ENCODE data around the gene CCDC141.

CCDC141 gene

DNA sequence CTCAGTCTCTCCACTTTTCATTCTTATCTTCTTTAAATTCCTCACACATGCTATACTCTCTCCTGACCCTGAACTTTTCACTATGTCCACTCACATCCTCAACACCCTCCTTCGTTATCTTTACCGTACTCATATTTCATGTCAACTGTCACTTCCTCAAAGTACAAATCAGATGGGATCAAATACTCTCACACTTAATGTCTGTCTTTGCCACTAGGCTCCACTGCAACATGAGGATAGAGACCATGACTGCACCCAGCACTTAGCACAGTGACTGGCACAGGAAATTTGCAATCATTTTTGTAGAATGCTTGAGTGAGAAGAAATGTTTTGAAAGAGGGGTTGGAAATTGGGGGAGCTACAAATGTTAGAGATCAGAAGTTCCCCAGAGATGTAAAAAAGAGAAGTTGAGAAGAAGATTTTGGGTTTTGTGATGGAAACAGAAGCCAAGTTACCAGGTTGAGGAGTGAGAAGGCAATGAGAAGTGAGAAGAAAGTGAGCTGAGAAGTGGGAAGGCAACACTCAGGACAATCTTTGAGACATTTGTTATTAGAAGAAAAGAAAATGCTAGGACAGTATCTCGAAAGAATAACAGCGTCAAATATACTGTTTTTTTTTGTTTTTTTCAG, 87.0 kb downstream of the CCDC141 start:
- no peaks in the 10 kb centered on the region for H3K4me1 Mint-ChIP-seq
- H3K4me3 Mint-ChIP-seq = no peak overlapping the region
- H3K27me3 Mint-ChIP-seq = no peaks in the 10 kb centered on the region
- peaks cover 12% of the 10 kb centered on the region for H3K36me3 Mint-ChIP-seq
- no peaks in the 10 kb centered on the region for H3K9me3 Mint-ChIP-seq
- no peak overlapping the region for H3K27ac Mint-ChIP-seq

DNA sequence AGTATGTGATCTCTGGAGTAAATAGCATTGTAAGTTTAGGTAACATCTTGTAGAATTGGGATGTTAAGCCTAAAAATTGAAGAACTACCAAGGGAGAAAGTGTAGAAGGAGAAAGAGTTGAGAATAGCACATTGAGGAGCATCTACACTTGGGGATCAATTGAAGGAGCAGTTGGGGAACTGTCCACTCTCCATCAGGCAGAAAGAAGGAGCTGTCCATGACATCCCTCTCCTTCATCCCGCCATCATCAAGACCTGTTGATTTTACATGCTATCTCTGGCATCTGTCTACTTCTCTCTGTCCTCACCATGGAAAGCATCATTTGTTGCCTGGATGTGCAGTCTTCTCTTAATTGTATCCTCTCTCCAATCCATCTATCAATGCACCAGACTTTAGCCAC, 87.8 kb downstream of the CCDC141 start:
- Mint-ChIP-seq H3K36me3 (peaks cover 14% of the 10 kb centered on the region), H3K27ac (no peak overlapping the region), H3K27me3 (no peaks in the 10 kb centered on the region), H3K4me1 (no peaks in the 10 kb centered on the region), H3K4me3 (no peak overlapping the region), H3K9me3 (no peaks in the 10 kb centered on the region)

DNA sequence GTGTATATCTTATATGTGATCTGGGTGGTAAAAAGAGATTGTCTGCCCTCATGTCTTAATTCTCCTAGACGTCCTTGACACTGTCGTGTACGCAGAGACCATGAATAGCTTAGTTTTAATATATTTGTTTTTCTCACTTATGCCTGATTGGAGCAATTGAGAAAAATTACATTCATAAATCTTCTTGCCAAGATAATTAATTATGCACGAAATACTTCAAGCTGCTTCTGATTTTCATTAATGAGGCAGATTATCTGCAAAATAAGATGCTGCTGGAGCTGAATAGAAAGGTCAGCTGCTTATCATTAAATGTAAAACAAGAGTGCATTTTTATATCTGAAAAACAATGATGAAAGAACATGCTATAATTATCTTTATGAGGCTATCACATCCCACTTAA, 95.9 kb downstream of the CCDC141 start:
- Mint-ChIP-seq H3K27ac (no peak overlapping the region), H3K27me3 (no peaks in the 10 kb centered on the region), H3K4me1 (peaks cover 3% of the 10 kb centered on the region), H3K4me3 (no peak overlapping the region), H3K9me3 (no peaks in the 10 kb centered on the region), H3K36me3 (peaks cover 12% of the 10 kb centered on the region)

DNA sequence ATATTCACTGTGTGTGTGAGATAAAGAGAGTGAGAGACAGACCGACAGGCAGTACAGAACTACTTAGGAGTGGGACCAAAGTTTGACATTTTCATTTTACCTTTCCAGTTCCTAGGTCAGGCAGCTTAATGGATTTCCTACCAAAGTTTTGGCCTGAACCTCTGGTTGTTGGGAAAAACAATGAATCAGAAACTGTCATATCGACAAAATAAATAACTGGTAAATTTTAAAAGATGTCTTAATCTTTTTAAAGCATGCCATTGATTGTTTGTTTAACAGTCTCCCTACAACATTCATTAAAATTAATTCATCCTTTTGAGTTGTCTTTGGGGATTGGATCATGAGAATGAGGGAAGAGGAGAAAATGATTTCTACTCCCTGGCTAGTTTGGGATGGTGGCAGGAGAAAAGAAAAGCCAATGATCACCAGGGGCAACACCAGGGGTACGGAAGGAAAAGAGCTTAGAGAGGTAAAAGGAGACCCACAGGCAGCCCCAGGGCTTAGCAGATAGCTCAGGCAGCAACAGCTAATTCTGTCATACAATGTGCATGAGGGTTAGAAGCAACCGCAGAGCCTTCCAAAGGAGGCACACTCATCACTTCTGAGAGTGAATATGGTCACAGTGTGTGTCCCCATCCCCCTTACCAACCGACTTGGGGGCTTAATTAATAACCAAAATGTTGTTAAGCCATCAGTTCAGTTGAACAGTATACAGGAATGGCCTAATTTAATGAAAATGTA, 98.5 kb downstream of the CCDC141 start:
- no peaks in the 10 kb centered on the region for H3K27me3 Mint-ChIP-seq
- H3K27ac Mint-ChIP-seq = no peak overlapping the region
- H3K36me3 Mint-ChIP-seq = peaks cover 21% of the 10 kb centered on the region
- H3K9me3 Mint-ChIP-seq = no peaks in the 10 kb centered on the region
- H3K4me1 Mint-ChIP-seq = peaks cover 3% of the 10 kb centered on the region
- H3K4me3 Mint-ChIP-seq = no peak overlapping the region

DNA sequence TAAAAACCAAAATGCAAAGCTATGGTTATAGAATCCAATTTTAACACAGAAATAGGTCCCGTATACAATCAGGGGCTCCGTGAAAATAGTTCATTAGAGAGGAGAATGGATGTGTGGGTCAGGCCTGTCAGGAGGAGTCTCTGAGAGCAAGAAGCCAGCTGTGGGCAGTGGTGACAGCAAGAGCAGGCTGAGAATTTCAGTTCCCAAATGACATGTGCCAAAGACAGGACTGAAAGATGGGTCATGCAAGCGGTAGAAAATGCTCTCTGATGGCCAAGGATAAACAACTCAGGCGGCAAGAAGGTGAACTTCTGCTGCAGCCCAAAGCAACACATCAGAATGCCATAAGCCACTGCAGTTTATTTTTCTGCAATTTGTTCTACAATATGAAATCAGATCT, 100.4 kb downstream of the CCDC141 start:
- H3K4me3 Mint-ChIP-seq = no peak overlapping the region
- no peak overlapping the region for H3K27ac Mint-ChIP-seq

DNA sequence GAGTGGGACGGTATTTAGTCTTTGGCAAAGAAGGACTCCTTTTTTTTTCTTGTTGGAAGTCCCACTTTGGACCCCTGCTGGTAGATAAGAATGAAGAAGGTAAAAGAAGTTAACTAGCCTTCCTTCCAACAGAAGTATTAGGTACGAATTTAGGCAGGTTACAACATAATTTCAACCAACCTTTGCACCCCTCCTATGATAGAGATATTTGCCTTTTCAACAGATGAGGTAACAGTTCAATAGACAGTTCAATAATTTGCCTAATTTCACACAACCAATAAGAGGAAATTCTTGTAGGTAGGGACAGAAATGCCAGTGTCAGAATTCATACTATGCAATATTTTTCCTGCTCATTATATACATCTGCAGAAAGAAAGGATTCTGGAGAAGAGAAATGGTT, 100.8 kb downstream of the CCDC141 start:
- H3K4me1 Mint-ChIP-seq = peaks cover 3% of the 10 kb centered on the region
- peaks cover 25% of the 10 kb centered on the region for H3K36me3 Mint-ChIP-seq
- no peaks in the 10 kb centered on the region for H3K27me3 Mint-ChIP-seq
- H3K9me3 Mint-ChIP-seq = no peaks in the 10 kb centered on the region
- no peak overlapping the region for H3K27ac Mint-ChIP-seq
- H3K4me3 Mint-ChIP-seq = no peak overlapping the region

More for the DNA sequence above, 100.4 kb downstream of the CCDC141 start:
- H3K9me3 Mint-ChIP-seq = no peaks in the 10 kb centered on the region
- H3K36me3 Mint-ChIP-seq = peaks cover 23% of the 10 kb centered on the region
- peaks cover 3% of the 10 kb centered on the region for H3K4me1 Mint-ChIP-seq
- no peaks in the 10 kb centered on the region for H3K27me3 Mint-ChIP-seq

DNA sequence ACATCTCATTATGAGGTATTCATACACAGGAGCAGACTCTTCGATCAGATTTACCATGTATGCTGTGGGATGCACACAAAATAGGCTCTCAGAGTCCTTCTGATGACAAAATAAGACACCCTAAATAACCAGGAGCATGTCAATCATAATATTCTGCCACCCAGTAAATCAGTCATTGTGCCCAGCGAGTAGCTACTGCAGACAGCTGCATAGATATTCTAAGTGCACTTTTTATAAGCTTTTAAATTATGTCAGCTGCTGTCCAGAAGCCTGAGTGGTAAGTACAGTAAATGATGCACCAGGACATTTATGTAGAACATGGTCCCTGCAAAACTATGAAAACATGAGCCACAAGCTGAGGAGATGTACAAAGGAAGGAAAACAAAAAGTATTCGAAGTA, 102.9 kb downstream of the CCDC141 start:
- no peak overlapping the region for H3K4me3 Mint-ChIP-seq
- H3K9me3 Mint-ChIP-seq = no peaks in the 10 kb centered on the region
- H3K27me3 Mint-ChIP-seq = no peaks in the 10 kb centered on the region
- H3K36me3 Mint-ChIP-seq = peaks cover 27% of the 10 kb centered on the region
- peaks cover 7% of the 10 kb centered on the region for H3K4me1 Mint-ChIP-seq
- H3K27ac Mint-ChIP-seq = no peak overlapping the region

DNA sequence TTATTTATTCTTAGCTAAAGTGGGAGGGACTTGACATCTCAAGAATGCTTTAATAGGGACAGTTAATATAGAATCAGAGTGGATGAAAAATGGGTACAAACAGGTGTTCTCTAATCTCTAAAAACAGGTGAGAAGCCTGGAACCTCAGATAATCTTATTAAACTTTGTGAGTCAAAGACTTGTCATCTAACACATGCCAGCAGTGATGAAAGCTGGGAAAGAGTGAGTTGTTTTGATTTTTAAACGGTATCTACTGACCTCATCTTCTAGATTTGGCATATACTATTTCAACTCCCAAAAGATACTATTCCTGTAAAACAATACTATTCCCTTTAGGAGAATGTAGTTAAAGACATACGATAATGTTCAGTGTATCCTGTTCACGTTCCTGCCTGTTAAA, 103.4 kb downstream of the CCDC141 start:
- Mint-ChIP-seq H3K27ac (no peak overlapping the region), H3K36me3 (peaks cover 27% of the 10 kb centered on the region)

DNA sequence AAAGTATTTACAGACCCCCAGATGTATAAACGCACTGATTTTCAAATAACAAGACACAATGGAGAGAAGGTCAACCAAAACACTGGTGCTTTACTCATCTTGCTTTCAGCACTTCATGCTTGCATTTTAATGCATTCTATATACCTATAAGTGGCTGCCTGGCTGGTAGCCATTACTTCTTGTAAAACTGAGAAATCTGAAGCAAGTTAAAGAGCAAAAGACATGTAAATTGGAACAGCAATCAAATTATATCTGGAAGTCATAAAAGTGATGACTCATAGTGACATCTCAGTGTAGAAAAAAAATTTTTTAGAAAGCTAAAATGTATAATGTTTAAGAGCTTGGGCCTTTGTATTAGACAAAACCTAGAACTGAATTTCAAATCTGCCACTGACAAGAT, 106.2 kb downstream of the CCDC141 start:
- H3K36me3 Mint-ChIP-seq = peaks cover 29% of the 10 kb centered on the region

More for the DNA sequence above, 103.4 kb downstream of the CCDC141 start:
- Mint-ChIP-seq H3K4me3 (no peak overlapping the region), H3K9me3 (no peaks in the 10 kb centered on the region), H3K4me1 (peaks cover 7% of the 10 kb centered on the region), H3K27me3 (no peaks in the 10 kb centered on the region)

DNA sequence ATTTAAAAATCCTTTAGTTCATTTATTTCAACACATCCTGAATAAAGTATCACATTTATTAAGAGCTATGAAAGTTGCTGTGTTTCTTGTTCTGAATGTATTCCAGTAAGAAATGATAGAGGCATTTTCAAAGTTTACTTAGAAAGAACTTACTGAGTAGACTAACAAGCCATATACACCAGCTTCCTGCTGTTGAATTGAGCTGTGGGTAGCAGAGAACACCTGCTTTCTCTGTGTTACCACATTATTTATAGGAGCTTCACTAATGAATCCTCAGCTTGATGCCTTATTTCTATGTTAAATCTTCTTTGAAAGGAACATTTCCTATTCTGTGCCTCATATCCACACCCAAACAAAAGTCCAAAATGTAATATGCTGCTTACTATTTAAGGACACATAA, 115.4 kb downstream of the CCDC141 start:
- Mint-ChIP-seq H3K4me3 (no peak overlapping the region), H3K27me3 (no peaks in the 10 kb centered on the region), H3K9me3 (peaks cover 27% of the 10 kb centered on the region), H3K27ac (no peak overlapping the region), H3K4me1 (no peaks in the 10 kb centered on the region), H3K36me3 (peaks cover 45% of the 10 kb centered on the region)

More for the DNA sequence above, 106.2 kb downstream of the CCDC141 start:
- no peak overlapping the region for H3K27ac Mint-ChIP-seq
- H3K4me1 Mint-ChIP-seq = peaks cover 4% of the 10 kb centered on the region
- no peak overlapping the region for H3K4me3 Mint-ChIP-seq
- H3K27me3 Mint-ChIP-seq = no peaks in the 10 kb centered on the region
- H3K9me3 Mint-ChIP-seq = no peaks in the 10 kb centered on the region

DNA sequence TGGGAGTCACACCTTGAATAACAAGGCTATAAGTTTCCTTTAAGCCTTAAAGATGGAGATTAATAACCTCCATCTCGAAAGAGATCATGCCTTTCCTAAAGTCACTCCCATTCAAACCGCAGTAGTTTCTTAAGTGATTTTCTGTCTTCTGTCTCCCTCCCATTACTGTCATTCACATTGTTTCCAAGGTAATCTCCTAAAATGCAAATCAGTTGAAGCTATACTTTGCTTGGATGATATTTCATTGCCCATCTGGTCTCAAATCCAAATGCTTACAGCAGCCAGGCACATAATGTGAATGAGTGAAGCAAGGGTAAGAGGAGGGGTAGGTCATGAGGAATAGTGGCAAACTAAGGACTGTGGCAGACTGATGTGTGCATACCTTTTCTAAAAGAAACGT, 116.4 kb downstream of the CCDC141 start:
- H3K27ac Mint-ChIP-seq = no peak overlapping the region
- H3K4me1 Mint-ChIP-seq = no peaks in the 10 kb centered on the region
- no peaks in the 10 kb centered on the region for H3K27me3 Mint-ChIP-seq
- peaks cover 26% of the 10 kb centered on the region for H3K9me3 Mint-ChIP-seq
- H3K36me3 Mint-ChIP-seq = peaks cover 41% of the 10 kb centered on the region
- no peak overlapping the region for H3K4me3 Mint-ChIP-seq

DNA sequence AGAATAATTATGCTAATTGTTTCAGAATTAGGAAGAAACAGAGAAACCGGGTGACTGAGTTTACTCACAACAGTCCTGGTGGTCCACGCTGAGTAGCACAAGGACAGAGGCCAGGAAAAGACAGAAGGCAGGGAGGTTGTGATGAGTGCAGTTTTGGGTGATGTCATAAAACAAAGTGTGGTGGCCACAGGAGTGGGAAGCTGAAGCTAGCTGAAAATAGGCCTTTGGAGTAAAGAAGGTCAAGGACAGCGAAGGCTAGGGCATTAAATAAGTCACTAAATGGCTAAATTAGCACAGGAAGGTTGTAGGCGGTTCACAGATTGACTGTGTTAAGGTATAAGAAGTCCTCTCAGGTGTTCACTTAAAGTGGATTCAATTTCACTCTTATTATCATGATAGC, 121.9 kb downstream of the CCDC141 start:
- Mint-ChIP-seq H3K27ac (no peak overlapping the region), H3K9me3 (peaks cover 9% of the 10 kb centered on the region), H3K27me3 (no peaks in the 10 kb centered on the region), H3K36me3 (peaks cover 21% of the 10 kb centered on the region), H3K4me1 (no peaks in the 10 kb centered on the region), H3K4me3 (no peak overlapping the region)

DNA sequence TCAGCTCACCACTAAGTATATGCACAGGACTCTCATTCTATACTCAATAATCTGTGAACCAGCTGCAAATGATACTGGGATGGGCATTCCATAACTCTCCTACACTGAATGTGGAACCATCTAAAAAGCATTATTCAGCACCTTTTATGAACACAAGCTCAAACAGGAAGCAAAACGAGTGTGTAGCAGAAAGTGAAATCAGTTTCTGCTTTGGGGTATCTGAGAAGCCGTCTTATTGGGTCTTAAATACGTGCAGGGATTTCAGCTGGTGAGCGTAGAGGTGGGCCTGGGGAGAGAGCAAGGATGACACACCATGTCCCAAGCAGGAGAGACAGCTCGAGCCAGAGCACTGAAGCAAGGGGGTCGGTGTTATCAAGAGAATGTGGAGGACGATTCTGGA, 122.8 kb downstream of the CCDC141 start:
- peaks cover 19% of the 10 kb centered on the region for H3K36me3 Mint-ChIP-seq

DNA sequence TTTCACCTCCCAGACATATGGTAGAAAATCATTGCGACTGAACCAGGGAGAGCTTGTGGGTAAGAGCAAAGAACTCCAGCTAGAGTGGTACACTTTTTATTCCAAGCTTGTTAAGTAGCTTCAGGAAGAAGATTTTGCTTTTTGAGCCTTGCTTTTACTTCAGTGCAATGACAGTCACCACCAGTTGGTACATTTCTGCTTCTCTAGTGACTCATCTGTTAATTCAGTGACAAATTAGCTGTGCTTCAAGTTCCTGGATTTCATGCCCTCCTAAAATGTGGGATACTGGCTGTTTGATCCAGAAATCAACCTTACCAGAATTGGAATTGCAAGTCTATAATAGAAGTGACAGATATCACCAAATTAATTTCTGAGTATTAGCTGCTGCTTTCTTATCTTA, 125.1 kb downstream of the CCDC141 start:
- Mint-ChIP-seq H3K27me3 (no peaks in the 10 kb centered on the region), H3K36me3 (peaks cover 11% of the 10 kb centered on the region), H3K4me1 (no peaks in the 10 kb centered on the region), H3K9me3 (no peaks in the 10 kb centered on the region), H3K4me3 (no peak overlapping the region), H3K27ac (no peak overlapping the region)

More for the DNA sequence above, 122.8 kb downstream of the CCDC141 start:
- Mint-ChIP-seq H3K27me3 (no peaks in the 10 kb centered on the region), H3K27ac (no peak overlapping the region), H3K4me1 (no peaks in the 10 kb centered on the region), H3K4me3 (no peak overlapping the region), H3K9me3 (peaks cover 9% of the 10 kb centered on the region)

DNA sequence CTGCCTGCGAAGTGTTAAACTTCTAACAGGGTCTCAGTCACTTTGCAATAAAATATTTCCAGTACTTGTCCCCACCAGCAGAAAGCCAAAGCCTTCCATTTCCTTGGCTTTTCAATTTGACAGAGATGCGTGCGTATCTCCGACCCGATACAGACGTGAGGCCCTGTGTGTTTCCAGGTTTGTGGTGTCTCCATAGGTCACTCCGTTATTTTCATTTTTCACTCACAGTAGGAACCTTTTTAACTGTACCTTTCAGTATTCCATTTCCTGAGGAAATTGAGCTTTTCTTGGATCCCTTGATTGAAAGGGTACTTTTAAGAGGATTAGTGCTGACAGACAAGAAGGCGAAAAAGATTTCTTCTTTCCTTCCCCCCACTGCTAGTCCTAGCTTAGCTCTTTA, 126.4 kb downstream of the CCDC141 start:
- Mint-ChIP-seq H3K27ac (no peak overlapping the region), H3K4me1 (no peaks in the 10 kb centered on the region), H3K4me3 (no peak overlapping the region), H3K9me3 (no peaks in the 10 kb centered on the region), H3K36me3 (peaks cover 12% of the 10 kb centered on the region), H3K27me3 (no peaks in the 10 kb centered on the region)

DNA sequence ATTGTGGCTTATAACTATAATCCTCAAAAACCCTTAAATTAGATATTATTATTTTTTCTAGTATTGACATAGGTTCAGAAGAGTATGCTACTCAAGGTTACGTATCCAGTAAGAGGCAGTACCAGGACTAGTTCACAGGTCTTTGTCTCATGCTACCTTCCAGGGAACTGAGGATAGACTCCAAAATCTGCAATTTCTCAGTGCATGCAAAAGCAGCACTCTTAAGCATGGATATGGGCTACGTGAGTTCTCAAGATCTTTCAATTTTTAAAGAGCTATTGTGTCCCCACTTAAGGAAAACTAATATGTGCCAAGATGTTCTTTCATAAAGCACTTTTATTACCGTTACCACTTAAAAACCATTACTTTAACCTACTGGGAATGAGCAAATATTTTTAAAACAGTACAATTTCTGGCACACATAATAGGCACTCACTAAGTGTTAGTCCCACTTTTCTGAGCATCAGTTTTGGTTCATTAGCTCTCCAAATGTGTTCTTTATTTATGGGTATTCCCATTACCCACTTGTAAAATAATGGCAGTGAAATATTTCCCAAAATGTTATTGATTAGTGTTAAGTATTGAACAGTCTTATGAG, 128.9 kb downstream of the CCDC141 start:
- no peaks in the 10 kb centered on the region for H3K4me1 Mint-ChIP-seq
- no peaks in the 10 kb centered on the region for H3K27me3 Mint-ChIP-seq
- peaks cover 6% of the 10 kb centered on the region for H3K36me3 Mint-ChIP-seq
- no peak overlapping the region for H3K4me3 Mint-ChIP-seq
- no peak overlapping the region for H3K27ac Mint-ChIP-seq
- no peaks in the 10 kb centered on the region for H3K9me3 Mint-ChIP-seq

All from activated naive CD4-positive, alpha-beta T cell treated with anti-CD3 and anti-CD28 coated beads, Interleukin-2, amount 50 U/mL, for 24 hours (primary cell).